ENCODE data around the gene MAP3K5.

MAP3K5 gene

DNA sequence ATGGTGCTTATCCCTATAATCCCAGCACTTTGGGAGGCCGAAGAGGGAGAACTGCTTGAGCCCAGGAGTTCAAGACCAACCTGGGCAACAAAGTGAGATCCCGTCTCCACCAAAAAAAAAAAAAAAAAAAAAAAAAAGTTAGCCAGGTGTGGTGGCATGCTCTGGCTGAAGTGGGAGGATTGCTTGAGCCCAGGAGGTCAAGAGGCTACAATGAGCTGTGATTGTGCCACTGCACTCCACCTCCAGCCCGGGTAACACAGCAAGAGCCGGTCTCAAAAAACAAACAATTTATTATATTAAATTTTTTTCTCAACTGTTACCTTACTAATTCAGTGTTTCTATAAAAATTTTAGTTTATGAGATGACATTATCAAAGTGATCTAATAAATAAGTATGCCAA, 156.7 kb downstream of the MAP3K5 start:
- no peak for DNase-seq

- no peak for DNase-seq
Observed at GRCh38 chr6:136633355-136633754, 158.9 kb downstream of the MAP3K5 start.

DNA sequence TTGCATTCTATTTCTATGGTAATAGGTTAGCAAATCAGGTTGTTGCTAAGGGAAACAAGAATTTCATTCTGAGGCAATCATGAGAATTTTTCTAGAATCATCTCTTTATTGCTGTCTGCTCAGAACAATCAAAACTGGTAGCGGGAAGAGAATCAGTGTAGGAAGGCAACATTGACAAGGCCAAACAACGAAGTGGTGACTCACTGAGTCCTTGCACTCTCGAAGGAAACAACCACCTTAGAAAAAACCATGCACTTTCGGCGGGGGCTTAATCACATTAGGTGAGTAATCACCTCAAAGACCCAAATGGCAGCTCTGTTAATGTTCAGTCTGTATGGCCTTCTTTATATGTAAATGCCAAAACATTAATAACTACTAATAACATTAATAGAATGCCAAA, 163.3 kb downstream of the MAP3K5 start:
- no peak for DNase-seq

GRCh38 chr6:136627191-136627590, 165.1 kb downstream of the MAP3K5 start:
- no peak for DNase-seq

DNA sequence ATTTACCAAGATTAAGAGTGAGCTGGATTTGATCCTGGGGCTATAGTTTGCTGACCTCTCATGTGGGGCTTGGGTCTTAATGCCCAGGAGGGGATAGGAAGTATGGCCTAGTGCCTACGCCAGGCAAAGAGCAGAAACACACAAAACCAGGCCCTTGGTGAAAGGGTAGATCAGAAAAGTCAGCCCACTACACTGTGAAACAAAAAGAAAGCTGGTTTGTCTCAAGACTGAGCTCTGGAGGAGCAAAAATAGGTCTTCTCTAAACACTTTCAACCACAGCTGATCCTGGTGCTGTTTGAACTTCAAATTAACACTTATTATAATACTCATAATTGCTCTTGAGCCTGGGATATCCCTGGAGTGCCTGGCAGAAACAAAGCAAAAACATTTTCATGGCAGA, 167.0 kb downstream of the MAP3K5 start:
- DNase-seq: no peak

DNA sequence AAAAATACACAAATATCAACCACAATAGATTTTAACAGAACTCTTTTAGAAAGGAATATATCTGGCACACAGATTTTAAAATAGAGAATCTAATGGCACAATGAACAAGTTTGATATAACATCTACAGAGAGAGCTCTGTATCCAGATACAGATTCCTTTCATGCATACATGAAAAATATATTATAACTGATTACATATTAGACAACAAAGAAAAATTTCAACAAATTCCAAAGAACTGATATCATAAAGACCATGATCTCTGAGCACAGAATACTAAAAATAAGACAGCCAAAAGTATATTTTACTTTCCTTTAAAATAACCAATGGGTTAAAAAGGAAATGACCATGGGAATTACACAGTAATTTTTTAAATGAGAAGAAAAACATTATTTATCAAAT, 167.9 kb downstream of the MAP3K5 start:
- no peak for DNase-seq

DNA sequence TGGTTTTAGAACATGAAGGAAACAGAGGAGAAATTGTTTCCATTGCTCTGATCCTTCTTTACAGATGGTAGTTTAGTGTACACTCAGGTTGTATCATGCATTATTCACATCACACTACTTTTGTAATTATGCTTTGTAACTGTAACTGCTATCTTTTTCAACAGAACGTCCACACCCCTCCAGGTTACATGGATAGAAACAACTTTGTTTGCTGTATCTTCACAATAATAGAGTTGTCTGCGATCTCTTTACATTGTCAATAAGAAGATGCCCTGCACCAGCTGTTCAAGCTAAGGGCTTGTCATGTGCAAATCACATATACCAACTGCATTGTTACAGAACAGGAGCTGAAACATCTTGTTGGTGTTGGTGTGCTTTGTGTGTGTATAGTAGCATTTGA, 174.2 kb downstream of the MAP3K5 start:
- no peak for DNase-seq

DNA sequence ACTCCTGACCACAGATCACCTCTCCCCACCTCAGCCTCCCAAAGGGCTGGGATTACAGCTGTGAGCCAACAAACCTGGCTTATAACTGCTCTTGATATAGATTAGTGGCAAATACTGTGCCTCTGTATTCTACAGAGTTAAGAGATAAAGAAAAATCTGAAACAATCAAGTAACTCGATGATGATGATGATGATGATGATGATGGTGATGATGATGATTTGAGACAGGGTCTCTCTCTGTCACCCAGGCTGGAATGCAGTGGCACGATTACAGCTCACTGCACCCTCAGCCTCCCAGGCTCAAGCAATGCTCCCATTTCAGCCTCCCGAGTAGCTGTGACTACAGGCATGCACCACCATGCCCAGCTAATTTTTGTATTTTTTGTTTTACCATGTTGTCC, 175.8 kb downstream of the MAP3K5 start:
- DNase-seq: no peak

GRCh38 chr6:136614994-136615393, 177.3 kb downstream of the MAP3K5 start:
- no peak for DNase-seq

- DNase-seq: no peak
Observed at GRCh38 chr6:136614350-136614749, 177.9 kb downstream of the MAP3K5 start.

GRCh38 chr6:136613477-136613876, 178.8 kb downstream of the MAP3K5 start:
- peak; percentile 93 for DNase-seq

- no peak for DNase-seq
Observed at GRCh38 chr6:136612666-136613389, 179.4 kb downstream of the MAP3K5 start.

- DNase-seq: no peak
Observed at GRCh38 chr6:136611746-136612145, 180.5 kb downstream of the MAP3K5 start.

GRCh38 chr6:136611133-136611532, 181.1 kb downstream of the MAP3K5 start:
- DNase-seq: no peak

GRCh38 chr6:136609873-136610706, 182.2 kb downstream of the MAP3K5 start:
- peak; percentile 99 for DNase-seq

- DNase-seq: peak; percentile 85
Observed at GRCh38 chr6:136608991-136609390, 183.3 kb downstream of the MAP3K5 start.

GRCh38 chr6:136607932-136608772, 184.1 kb downstream of the MAP3K5 start:
- DNase-seq: peak; percentile 45

DNA sequence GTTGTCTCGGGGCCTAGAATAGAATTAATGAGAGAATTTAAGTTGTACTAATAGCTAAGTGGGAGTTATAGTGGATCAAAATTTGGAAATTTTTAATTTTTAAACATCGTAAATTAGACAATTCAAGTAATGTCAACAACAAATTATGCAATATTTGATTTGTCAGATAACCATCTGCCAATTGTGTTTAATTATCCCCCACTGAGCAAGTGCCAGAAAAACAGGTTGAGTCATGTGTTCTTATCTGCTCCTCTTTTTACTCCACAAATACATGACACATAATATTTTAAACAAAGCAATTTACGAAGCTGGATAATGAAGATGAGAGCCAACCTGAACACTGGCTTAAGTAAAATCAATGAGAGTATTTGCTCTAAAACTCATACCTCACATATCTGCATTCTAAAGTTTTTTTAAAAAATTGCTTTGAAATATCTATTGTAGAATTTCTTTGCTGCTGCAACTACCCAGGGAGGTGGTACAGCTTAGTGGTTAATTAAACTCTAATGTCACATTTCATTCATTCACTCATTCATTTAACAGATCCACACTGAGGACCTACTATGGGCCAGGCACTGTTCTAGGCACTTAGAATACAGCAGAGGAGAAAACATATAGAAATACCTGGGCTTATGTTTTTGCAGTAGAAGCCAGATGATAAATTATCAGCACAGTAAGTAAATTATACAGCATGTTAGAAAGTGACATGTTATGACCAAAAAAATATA, 184.9 kb downstream of the MAP3K5 start:
- DNase-seq: peak; percentile 34

GRCh38 chr6:136604928-136605510, 187.3 kb downstream of the MAP3K5 start:
- no peak for DNase-seq

GRCh38 chr6:136604328-136604825, 187.9 kb downstream of the MAP3K5 start:
- DNase-seq: no peak

GRCh38 chr6:136600818-136601217, 191.5 kb downstream of the MAP3K5 start:
- no peak for DNase-seq

Measured in fibroblast of skin of right quadriceps (primary cell).